Kidney capillary endothelial cell (primary cell): ENCODE data around the gene TRPC5OS.

ENCODE experiments used
- DNase-seq: peaks from one replicate; pipeline ENCODE4 v3.0.0-alpha.2; 2018; ENCODE audit warnings: low spot score

The TRPC5OS gene

GRCh38 chrX:111875881-111876280 is at the start of gene TRPC5OS:
Gene TRPC5OS, plus strand, starts transcription at chrX:111876181. Its CDS starts 25,669 bp downstream, at chrX:111901850.
- DNase-seq, result no peak

DNA sequence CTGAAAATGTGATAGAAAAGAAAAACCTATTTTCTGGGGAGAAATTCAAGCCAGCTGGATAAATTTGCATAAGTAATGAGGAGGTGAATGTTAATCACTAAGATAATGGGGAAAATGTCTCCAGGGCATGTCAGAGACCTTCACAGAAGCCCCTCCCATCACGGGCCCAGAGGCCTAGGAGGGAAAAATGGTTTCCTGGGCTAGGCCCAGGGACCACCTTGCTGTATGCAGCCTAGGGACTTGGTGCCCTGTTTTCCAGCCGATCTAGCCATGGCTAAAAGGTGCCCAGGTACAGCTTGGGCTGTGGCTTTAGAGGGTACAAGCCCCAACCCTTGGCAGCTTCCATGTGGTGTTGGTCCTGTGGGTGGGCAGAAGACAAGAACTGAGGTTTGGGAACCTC is 46.6 kb upstream of the TRPC5OS start:
- DNase-seq, result no peak

DNA sequence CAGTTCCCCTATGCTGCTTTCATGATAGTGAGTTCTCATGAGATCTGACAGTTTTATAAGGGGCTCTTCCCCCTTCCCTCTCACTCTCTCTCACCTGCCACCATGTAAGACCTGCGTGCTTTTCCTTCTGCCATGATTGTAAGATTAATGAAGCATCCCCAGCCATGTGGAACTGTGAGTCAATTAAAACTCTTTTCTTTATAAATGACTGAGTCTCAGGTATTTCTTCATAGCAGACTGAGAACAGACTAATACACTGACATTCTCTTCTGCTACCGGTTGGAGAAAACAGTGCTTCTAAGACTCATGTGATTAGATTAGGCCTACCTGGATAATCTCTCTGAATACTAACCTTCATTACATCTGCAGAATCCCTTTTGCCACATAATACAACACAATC is 45.4 kb upstream of the TRPC5OS start:
- no peak for DNase-seq

- DNase-seq, result no peak
Observed at GRCh38 chrX:111831343-111831742, 44.6 kb upstream of the TRPC5OS start.

DNA sequence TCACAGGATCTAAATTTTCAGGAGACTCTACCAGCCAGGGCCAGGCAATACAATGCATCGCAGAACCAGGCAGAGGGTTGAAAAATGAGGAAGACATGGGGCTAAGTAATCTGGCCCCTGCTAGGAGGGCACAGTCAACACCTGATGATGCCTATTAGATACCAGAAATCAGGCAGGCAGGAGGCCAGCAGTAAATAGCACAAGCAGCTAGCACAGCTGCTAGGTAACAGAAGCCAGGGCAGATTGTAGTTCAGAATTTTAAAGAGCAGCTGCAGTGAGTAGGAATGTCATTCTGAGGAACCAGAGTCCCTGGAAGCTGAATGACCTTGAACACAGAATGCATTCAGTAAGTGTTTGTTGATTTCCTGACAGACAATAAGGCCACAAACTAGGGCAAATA is 38.8 kb upstream of the TRPC5OS start:
- no peak for DNase-seq

GRCh38 chrX:111847491-111848133 is 28.4 kb upstream of the TRPC5OS start:
- no peak for DNase-seq

- no peak for DNase-seq
Observed at GRCh38 chrX:111848541-111848940, 27.4 kb upstream of the TRPC5OS start.

DNA sequence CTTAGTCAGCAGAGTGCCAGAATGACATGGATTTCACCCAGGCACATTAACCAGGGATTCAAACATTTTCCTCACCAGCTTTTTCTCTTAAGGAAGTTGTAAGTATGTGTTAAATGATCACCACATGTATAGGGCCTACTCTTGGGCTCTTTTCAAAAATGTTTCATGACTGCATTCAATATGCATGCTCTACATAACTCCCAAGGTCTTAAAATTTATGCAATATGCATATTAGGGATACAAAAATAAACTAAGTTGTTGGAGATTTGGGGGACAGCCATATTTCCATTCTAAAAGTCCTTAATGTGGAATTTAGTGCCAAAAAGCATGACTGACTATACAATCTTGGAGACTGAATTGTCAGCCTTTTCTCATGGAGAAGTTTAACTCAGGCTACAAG is 25.0 kb upstream of the TRPC5OS start:
- DNase-seq, result no peak

GRCh38 chrX:111854556-111855490 is 21.2 kb upstream of the TRPC5OS start:
- no peak for DNase-seq

- DNase-seq, result no peak
Observed at GRCh38 chrX:111857534-111858060, 18.4 kb upstream of the TRPC5OS start.

- DNase-seq, result no peak
Observed at GRCh38 chrX:111861605-111862004, 14.4 kb upstream of the TRPC5OS start.

DNA sequence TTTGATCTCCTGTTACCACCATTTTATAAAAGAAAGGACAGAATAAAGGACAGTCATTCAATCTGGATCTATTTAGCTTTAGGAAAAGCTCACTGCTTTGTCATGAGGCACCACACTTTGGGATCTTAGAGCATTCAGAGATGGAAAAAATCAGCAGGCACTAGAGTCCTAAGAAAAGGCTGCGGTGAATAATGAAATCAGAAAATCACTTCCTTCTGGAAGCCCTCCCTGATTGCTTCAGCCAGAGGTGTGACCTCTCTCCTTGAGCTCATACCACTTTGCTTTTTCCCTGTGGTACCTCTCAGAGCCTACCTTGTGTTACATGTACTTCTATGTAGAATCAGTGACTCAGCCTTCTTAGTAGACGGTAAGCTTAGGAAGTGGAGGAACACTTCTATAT is 8.7 kb upstream of the TRPC5OS start:
- no peak for DNase-seq

DNA sequence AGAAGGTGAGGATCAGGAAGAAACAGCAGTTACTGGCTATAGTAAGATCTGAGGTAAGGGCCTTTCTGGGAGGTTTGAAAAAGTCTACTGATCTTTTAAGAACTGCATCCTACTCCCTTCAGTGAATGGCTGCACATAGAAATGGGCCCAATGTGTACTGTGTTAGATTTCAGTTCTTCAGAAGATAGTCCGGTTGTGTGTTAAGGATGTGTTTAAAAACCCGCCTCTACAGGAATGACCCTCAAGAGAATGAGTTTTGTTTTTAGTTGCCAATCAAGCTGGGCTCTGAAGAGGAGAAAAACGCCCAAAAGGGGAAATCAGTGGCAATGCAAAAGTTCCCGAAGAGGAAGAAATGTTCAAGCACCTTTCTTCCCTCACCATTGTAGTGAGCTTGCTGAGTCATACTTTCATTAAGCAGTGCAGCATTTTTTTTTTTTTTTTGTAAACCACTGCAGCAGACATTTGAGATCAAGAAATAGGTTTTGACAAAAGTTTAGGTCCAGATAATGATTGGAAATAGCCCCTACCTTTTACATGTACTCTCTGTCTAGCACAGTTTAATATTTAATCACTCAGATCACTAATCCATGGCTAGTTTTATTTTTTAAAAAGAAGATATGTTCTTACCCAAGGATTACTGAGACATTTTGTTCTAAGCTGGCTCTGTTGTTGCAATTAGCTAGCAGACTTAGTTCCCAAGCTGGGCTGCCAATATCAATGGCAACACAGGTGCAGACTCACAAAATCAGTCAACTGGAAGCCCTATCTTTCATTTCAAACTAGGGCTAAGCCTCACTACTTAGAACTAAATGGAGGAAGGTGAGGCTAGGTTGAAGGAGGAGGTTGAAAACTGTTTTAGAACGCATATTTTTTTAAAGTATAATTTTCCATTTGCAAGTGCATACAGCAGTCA is 7.0 kb upstream of the TRPC5OS start:
- no peak for DNase-seq

DNA sequence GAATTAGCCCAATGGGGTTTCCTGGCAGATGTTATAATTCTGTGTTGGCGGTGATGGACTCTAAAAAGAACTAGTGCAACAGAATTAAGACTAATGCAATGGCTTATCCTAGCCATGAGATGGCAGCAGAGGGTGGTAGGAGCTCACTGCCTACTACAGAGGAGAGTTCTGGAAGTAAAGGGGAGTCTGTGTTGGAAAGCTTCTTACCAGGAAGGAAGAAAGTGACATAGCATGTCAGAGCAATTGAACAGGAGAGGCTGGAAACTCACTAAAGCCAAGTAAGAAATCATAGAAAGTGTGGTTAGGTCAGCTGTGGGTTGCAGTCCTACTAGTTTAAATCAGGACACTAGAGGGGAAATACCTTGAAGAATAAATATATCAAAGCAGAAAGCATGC is 6.3 kb upstream of the TRPC5OS start:
- peak; percentile 53 for DNase-seq

- DNase-seq, result no peak
Observed at GRCh38 chrX:111874241-111874640, 1.7 kb upstream of the TRPC5OS start.

DNA sequence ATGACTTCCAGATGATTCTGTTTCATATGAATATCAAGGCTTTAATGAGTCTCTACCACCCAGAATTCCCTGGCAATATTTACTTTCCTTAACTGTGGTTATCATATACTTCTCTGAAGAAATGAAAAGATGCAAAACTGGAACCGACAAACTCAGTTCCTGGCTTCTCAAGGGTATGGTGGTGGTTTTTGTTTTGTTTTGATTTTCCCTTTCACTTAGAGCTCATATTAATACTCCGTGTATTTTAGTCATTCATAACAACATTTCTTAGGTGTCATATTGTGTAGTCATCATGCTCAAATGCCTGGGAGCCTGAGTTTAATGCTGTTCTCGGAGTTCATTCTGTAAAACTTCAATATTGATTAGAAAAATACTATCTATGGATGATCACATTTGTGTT is 665 bp downstream of the TRPC5OS start:
- no peak for DNase-seq

GRCh38 chrX:111877681-111878080 is 1.7 kb downstream of the TRPC5OS start:
- no peak for DNase-seq

- no peak for DNase-seq
Observed at GRCh38 chrX:111880735-111881134, 4.8 kb downstream of the TRPC5OS start.

DNA sequence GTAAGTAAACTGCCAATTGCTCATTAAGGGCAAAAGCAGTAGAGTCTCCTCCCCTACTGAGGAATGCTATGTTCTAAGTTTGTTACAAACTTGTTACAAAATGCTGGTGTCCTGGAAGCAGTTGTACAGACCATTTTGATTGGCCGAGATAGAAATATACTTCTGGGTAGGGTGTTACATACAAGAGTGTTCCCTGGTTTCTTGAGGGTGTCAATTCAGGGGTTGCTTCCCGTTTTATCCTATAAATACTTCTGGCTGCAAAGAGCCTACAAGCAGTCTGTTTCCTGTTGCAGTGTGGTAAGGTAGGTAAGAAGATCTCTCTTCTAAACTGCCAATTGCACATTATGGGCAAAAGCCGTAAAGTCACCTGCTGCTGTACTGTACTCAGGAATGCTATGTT is 5.7 kb downstream of the TRPC5OS start:
- no peak for DNase-seq

DNA sequence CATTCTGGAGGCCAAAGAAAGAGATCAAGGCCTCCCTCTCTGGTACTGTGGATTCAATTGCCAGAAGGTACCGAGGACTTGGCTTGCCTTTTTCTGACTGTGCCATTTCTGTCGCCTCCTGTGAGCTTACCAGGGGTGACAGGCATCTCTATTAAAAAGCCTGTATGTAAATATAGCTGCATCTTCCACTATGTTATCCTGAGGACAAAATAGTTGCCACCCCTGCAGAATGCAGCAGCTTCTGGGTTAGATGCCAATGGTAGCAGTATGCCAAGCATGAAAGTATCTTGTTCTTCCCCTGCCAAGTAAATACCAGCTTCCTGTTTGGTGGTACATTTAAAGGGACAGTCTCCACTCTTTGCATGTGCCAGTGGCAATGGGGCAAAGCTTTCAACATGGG is 10.7 kb downstream of the TRPC5OS start:
- no peak for DNase-seq

DNA sequence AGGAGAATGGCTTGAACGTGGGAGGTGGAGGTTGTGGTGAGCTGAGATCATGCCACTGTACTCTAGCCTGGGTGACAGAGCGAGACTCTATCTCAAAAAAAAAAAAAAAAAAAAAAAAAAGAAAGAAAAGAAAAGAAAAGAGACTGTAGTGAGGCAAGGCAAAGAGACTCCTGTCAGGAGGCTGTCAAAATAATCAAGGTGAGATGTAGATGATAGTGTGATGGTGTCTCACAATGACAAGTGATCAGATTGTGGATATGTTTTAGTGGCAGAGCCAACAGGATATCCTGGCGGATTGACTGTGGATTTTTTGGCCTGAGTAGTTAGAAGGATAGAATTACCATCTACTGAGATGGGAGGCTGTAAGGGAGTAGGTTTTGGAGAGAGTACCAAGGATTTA is 12.6 kb downstream of the TRPC5OS start:
- DNase-seq, result no peak

DNA sequence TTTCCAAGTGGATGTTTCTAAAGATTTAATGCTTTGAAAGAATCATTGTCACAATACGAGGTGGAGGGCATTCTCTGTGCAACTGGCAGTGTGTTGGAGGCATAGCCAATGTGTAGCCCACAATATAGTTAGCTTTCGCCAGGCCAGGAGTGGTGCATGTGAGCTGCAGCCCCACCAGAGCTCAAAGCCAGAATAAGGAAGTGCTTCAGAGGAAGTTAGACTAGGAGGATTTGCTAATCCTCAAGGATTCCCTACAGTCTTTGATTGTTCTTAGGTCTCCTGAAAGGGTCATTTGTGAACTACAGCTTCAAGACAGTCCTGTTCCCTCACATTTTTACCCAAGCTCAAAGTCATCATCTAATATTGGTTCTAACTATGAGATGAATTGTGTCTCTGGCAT is 16.4 kb downstream of the TRPC5OS start:
- DNase-seq, result no peak
